22Rv1 (cell line): ENCODE results near the gene OPTC.

Source experiments
- H3K27ac ChIP-seq: fragments of 450-650 bp; 2 replicates; pipeline ENCODE4 v1.5.1; 2017
- ZFX ChIP-seq: fragments of 450-650 bp; IDR thresholded peaks from 2 replicates; pipeline ENCODE4 v1.6.1; 2017; ENCODE audit warnings: antibody characterized with exemption, borderline replicate concordance
- TF ChIP-seq, protein P1 (sequence below): fragments of 450-650 bp; IDR thresholded peaks from 2 replicates; pipeline ENCODE4 v1.5.1; 2017; ENCODE audit warnings: mild to moderate bottlenecking

OPTC gene

DNA sequence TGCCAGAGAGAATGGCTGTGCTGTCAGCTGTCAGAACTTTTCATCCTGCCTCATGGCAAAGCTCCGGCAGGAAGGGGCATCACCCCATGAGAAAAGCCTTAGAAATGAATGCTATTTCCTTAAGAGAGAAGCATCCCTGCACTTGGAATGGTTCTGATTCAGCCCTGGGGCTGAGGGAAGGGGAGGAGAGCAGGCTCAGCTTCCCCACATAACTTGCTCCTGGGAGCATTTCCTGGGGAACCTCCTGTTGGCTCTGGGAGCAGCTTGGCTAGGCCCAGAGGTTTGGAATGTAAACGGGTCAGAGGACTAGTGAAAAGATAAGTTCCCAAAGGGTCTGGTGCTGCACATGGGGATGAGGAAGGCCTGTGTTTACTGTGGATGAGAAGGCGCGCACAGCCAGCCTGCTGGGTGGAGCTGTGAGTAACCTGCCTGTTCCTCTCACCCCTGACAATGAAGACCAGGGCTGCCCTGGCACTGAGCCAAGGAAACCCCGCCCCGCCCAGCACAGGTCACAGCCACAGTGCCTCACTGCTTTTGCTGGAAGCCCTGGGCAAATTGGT, 13.3 kb upstream of the OPTC start:
- TF ChIP-seq ZFX: no peak
- TF ChIP-seq, protein P1, sequence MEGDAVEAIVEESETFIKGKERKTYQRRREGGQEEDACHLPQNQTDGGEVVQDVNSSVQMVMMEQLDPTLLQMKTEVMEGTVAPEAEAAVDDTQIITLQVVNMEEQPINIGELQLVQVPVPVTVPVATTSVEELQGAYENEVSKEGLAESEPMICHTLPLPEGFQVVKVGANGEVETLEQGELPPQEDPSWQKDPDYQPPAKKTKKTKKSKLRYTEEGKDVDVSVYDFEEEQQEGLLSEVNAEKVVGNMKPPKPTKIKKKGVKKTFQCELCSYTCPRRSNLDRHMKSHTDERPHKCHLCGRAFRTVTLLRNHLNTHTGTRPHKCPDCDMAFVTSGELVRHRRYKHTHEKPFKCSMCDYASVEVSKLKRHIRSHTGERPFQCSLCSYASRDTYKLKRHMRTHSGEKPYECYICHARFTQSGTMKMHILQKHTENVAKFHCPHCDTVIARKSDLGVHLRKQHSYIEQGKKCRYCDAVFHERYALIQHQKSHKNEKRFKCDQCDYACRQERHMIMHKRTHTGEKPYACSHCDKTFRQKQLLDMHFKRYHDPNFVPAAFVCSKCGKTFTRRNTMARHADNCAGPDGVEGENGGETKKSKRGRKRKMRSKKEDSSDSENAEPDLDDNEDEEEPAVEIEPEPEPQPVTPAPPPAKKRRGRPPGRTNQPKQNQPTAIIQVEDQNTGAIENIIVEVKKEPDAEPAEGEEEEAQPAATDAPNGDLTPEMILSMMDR: no peak
- H3K27ac ChIP-seq: no peak overlapping the region

DNA sequence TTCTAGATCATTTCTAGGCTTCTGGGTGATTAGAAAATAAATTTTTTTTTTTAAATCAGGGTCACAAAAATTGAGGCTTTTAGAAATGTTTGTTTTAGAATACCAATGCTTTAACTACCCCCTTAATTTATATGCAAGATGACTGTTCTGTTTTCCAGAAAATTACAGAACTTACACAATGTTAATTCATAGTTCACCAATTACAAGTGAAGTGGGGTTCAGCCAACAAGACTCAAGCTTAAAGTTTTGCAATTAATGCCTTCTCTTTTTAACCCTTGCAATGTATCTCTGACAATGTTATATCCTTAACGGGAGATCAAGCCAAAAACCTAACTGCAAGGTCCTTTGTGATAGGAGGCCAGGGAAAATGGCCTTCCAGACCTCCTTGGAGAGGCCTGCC, 12.8 kb upstream of the OPTC start:
- TF ChIP-seq, protein P1: no peak
- TF ChIP-seq ZFX: no peak
- H3K27ac ChIP-seq: no peak overlapping the region

DNA sequence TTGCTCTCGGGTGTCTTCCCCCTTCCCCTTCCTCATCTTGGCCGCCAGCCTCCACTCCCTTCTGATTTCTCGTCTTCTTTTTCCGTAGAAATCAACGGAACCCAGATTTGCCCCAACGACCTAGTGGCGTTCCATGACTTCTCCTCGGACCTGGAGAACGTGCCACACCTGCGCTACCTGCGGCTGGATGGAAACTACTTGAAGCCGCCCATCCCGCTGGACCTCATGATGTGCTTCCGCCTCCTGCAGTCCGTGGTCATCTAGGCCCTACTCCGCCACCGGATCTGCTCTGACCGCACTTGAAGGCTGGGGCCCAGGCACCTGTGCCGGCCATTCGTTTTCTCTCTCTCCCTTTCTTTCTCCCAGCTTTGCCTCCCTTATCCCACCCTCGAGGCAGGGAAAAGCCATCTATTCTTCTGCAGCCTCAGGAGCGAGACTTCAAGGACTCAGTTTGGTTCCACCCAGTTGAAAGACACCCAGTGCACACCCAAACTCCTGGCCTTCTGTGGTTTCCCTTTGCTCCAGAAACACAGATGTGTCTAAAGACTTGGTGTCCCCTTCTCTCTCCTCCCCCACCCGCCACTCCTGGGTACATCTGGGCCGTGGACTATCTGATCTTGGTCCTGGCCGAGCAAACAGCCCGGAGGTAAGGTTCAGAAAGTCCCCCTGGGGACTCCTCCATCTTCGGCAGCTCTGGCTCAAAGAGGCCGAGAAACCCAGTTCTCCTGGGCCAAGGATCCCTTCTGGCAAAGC, 7.2 kb upstream of the OPTC start:
- H3K27ac ChIP-seq: no peak overlapping the region
- TF ChIP-seq, protein P1: no peak
- TF ChIP-seq ZFX: no peak

DNA sequence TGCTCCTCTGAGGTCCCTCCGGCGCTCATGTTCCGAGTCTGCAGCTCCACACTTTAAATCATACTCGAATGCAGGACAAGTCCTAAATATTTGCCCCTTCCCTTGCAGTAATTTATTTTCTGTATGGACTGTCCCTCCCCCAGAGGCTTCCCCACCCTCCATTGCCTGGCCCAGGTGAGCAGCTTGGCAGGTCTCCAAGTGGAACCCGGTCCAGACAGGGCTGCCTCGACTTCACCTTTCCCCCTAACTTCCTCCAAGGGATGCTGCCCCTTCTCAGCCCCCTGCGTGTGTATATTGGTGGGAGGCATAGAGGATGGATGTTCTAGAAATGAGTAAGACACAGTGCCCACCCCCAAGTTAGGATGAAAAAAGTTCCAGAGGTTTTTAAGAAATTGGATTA, 5.4 kb upstream of the OPTC start:
- H3K27ac ChIP-seq: no peak overlapping the region

DNA sequence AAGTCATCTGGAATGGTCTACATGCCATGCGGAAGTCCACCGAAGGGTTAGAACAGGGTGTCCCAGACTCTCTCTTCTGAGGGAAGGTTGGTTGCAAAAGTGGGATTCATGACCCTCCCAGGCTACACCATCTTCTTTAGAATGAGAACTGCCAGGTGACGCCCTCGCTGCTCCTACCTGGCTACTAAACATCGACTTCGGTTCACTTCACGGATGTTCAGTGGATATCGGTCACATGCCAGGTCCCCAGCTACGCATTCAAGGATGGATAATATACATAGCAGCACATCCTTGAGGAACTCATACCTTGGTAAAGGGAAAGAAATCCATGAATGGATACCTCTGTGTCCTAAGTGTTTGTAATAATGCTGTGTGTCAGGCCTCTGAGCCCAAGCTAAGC, 3.3 kb upstream of the OPTC start:
- TF ChIP-seq, protein P1: no peak
- no peak for TF ChIP-seq ZFX
- no peak overlapping the region for H3K27ac ChIP-seq

More for the DNA sequence above, 5.4 kb upstream of the OPTC start:
- TF ChIP-seq, protein P1: no peak

DNA sequence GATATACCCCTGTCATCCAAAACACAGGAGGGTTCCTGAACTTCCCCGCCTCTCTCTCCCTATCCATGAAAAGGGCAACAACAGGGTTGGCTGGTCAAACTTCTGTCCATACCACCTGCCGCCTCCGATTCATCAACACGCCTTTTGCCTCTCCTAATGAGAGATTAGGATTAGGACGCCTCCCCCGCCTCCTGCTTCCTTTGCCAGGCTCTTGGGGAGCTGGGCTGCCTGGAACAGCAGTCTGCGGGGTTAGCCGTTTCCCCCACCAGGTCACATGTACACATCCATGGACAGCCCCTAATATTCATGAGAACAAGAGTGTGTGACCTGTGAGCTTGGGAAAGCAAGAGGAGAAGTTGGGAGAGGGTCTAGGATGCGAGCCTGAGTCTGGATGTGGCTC, 2.3 kb upstream of the OPTC start:
- H3K27ac ChIP-seq: no peak overlapping the region
- TF ChIP-seq, protein P1: no peak

DNA sequence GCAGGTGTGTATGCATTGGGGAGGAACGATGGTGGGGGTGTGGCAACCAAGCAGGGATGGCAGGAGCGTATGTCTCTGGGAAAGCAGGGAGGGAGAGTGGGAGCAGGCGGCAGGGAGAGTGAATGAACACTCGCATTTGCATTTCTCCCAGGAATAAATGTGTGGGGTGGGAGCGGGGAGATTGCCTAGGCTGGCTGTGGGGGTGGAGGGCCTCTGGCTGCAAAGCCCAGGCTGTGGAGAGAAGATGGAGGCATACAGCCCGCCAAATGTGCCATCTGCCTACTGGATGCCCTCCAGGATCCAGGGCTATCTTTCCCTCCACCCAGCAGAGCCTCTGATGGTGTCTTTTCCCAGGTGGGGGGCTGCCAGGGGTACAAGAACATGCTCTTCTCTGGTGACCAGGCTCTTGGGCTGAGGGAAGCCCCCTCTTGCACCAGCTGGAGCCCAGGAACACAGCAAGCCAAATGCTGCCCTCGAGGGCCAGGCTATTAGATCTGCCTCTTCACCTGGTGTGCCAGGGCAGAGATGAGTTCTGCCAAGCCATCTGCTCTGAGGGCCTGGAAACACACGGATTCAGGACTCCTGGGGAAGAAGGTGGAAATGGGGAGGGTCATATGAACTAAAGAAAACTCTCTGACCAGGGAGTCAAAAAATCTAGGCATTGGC, 1.7 kb upstream of the OPTC start:
- TF ChIP-seq, protein P1: no peak
- TF ChIP-seq ZFX: no peak
- H3K27ac ChIP-seq: no peak overlapping the region
